SIG-M5 (cell line): Measurements from ENCODE around the gene IDH2.
"Not testable (repeated sequence)": the region's sequence is repeated elsewhere in the genome, so short reads cannot be mapped to it uniquely, and the experiment has no call there.

Experiments
- DNase-seq: peaks from one replicate; lab custom pipeline; 2025; lab: John Stamatoyannopoulos, UW

IDH2 gene

GRCh38 chr15:90084876-90085423, 17.3 kb downstream of the IDH2 start:
- no peak for DNase-seq

DNA sequence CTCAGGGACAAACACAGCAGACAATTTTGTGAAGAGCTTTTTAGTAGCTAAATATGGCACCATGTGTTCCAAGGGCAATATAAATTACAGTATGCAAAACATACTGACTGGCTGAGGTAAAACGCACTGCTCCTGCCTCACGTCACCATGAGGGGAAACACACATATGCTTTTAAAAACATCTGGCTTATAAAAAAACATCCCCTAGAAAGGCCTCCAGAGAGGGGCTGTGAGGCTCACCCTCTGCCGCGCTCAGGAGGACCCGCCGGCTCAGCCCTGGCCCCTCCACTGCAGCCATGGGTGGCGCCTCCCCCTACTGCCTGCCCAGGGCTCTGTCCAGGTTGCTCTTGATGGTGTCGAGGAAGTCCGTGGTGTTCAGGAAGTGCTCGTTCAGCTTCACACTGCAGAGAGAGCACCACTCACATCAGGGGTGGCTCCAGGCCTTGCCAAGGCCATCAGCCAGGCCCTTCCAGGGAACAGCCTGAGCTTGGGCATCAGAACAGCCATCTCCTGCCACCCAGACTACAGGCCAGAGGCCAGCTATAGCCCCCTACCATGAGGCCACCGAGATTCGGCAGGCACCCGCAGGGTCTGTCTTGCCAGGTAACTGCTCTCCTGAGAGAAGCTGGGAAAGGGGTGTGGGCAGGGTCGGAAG, 18.2 kb downstream of the IDH2 start:
- DNase-seq: no peak

GRCh38 chr15:90083419-90083818, 18.8 kb downstream of the IDH2 start:
- DNase-seq: no peak

GRCh38 chr15:90082140-90082715, 20.0 kb downstream of the IDH2 start:
- no peak for DNase-seq

- no peak for DNase-seq
Measured at GRCh38 chr15:90080818-90081393, 21.4 kb downstream of the IDH2 start.

- DNase-seq: no peak
Measured at GRCh38 chr15:90080458-90080755, 21.9 kb downstream of the IDH2 start.

- no peak for DNase-seq
Measured at GRCh38 chr15:90079619-90080457, 22.4 kb downstream of the IDH2 start.

- no peak for DNase-seq
Measured at GRCh38 chr15:90078965-90079364, 23.3 kb downstream of the IDH2 start.

- no peak for DNase-seq
Measured at GRCh38 chr15:90076716-90077115, 25.6 kb downstream of the IDH2 start.

DNA sequence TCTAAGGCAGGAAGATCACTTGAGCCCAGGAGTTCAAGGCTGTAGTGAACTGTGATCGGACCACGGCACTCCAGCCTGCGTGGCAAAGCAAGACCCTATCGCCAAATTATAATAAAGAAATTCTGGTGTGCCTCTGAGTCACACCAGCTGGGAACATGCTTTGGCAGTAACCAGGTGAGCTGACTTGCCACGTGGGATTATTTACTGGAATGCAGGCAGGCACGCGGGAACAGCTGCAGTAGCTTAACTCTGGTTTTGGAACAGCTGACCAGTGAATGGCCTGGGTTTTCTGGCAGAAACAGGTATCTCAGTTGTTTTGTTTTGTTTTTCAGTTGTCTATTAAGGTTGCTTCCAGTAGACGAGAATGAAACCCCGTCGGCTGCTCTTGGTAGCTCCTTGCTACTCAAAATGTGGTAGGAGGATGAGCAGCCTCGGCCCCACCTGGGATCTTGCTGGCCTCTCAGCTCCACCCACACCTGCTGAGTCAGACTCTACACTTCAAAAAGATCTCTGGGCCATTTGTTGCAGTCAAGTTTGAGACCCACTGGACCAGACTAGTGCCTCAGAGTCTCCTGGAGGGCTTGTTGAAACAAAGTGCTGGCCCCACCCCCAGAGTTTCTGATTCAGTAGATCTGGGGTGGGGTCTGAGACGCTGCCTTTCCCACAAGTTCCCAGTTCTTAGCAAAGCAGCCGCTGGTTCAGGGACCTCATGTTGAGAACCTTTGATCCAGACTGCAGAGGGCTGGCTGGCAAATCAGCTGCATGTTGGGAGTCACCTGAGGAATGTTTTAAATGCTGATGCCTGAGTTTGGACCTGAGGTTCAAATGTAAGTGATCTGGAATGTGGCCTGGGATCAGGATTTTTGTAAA, 26.6 kb downstream of the IDH2 start:
- no peak for DNase-seq

DNA sequence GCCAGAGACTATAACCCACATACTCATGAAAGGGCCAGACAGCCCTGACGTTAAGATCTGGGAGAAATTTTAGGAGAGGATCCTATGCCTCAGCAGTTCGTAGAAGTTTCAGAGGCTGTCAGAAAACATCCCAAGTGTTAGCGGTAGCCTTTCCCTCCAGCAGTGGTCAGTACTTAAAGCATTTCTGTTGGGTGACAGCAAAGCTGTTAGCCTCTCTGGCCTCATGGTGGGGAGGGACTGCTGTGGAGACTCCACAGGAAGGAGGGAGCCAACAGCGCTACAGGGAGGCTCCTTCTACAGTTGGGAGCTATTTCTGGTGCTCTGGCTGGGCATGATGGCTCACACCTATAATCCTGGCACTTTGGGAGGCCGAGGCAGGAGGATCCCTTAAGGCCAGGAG, 27.4 kb downstream of the IDH2 start:
- no peak for DNase-seq

GRCh38 chr15:90074023-90074422, 28.2 kb downstream of the IDH2 start:
- DNase-seq: no peak

DNA sequence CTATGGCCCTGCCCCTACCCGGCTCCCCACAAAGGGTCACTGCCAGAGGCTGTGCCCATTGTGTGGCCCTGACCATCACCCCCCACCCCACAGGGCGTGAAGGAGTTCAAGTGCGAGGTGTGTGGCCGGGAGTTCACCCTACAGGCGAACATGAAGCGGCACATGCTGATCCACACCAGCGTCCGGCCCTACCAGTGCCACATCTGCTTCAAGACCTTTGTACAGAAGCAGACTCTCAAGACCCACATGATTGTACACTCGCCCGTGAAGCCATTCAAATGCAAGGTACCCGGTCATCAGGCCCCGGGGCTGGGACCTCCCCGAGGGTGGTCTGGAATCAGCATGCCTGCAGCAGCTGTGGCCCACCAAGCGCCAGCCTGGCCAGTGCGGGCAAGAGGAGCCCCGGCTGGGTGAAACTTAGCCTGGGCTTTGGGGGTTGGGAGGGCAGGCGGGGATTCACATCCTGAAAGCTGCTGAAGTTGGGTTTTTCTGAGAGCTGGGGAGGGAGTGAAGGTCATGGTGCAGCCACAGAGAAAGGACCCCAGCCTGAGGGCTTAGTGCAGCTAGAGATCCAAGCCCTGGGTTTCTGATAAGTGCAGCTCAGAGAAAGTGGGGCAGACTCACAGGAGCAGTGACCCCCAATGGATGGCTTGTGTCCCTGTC, 29.2 kb downstream of the IDH2 start:
- DNase-seq: no peak

DNA sequence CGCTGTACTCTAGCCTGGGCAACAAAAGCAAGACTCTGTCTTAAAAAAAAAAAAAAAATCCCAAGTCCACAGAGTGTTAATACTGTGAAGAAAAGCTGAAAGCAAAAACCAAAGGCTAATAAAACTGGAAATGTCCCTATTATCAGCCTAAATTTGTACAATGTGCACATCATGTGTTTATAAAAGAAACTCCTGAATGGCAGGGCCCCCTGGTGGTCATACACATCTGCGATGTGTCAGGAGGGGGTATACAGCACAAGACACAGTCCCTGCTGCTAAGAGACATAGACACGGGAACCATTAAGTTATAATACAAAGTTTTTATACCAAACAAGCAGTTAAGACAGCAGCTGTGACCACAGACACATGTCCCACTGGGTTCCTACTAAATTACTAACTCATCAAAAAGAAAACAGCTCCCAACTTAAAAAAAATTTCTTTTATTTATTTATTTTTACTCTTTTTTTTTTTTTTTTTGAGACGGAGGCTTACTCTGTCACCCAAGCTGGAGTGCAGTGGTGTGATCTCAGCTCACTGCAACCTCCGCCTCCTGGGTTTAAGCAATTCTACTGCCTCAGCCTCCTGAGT, 31.0 kb downstream of the IDH2 start:
- DNase-seq: no peak

DNA sequence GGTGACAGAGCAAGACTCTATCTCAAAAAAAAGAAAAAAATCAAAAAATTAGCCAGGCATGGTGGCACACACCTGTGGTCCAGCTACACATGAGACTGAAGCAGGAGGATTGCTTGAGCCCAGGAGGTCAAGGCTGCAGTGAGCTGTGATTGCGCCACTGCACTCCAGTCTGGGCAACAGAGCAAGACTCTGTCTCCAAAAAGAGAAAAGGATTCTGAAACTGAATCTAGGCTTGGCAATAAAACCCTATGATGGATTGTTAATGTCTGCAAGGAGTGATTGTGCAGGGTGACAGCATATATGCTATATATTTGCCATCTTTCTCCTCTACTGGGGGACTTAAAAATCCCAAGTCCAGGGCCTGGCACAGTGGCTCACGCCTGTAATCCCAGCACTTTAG, 31.6 kb downstream of the IDH2 start:
- not testable (repeated sequence) for DNase-seq

DNA sequence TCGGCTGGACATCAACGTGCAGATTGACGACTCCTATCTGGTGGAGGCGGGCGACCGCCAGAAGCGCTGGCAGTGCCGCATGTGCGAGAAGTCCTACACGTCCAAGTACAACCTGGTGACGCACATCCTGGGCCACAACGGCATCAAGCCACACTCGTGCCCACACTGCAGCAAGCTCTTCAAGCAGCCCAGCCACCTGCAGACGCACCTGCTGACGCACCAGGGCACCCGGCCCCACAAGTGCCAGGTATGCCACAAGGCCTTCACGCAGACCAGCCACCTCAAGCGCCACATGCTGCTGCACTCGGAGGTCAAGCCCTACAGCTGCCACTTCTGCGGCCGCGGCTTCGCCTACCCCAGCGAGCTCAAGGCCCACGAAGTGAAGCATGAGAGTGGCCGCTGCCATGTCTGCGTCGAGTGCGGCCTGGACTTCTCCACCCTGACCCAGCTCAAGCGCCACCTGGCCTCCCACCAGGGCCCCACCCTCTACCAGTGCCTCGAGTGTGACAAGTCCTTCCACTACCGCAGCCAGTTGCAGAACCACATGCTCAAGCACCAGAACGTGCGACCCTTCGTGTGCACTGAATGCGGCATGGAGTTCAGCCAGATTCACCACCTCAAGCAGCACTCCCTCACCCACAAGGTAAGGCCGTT, 34.2 kb downstream of the IDH2 start:
- DNase-seq: no peak

DNA sequence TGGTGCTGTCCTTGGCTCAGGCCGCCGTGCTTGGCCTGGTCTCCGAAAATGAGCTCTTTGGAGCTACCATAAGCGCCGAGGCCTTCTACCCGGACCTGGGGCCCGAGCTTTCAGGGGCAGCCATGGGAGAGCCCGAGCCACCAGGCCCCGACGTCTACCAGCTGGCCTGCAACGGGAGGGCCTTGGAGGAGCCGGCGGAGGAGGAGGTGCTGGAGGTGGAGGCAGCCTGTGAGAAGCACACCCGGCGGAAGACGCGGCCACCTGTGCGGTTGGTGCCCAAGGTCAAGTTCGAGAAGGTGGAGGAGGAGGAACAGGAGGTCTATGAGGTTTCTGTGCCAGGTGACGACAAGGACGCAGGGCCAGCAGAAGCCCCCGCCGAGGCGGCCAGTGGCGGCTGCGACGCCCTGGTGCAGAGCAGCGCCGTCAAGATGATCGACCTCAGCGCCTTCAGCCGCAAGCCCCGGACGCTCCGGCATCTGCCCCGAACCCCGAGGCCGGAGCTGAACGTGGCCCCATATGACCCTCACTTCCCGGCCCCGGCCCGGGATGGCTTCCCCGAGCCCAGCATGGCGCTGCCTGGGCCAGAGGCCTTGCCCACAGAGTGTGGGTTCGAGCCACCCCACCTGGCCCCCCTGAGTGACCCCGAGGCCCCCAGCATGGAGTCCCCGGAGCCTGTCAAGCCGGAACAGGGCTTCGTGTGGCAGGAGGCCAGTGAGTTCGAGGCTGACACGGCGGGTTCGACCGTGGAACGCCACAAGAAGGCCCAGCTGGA, 34.9 kb downstream of the IDH2 start:
- DNase-seq: no peak

- DNase-seq: no peak
Measured at GRCh38 chr15:90065682-90066049, 36.6 kb downstream of the IDH2 start.

- DNase-seq: no peak
Measured at GRCh38 chr15:90064911-90065681, 37.2 kb downstream of the IDH2 start.
